ENCODE results near the gene JHY.

GRCh38 chr11:122861631-122862030, 20.9 kb upstream of the JHY start:
- no peak for TF ChIP-seq CTCF (IDR thresholded peaks at IDR 0.05)
- no peak for TF ChIP-seq POLR2AphosphoS5 (IDR thresholded peaks at IDR 0.05)
- TF ChIP-seq POLR2A (IDR thresholded peaks at IDR 0.05; ENCODE audit: low read depth): no peak

Measured in esophagus muscularis mucosa (tissue), 3 donors.